HEK293T (cell line): ENCODE results near the gene PRICKLE4.

Experiments used
- FOXK2 ChIP-seq: fragments of 450-650 bp; IDR thresholded peaks from 2 replicates; pipeline ENCODE4 v1.6.1; 2016; ENCODE audit warnings: mild to moderate bottlenecking
- HDGF ChIP-seq: fragments of 450-650 bp; IDR thresholded peaks from 2 replicates; pipeline ENCODE4 v1.6.1; 2017; ENCODE audit warnings: antibody characterized with exemption, borderline replicate concordance
- LEF1 ChIP-seq: fragments of 450-650 bp; IDR thresholded peaks from 2 replicates; pipeline ENCODE4 v1.6.1; 2017; ENCODE audit warnings: mild to moderate bottlenecking, borderline replicate concordance
- PKNOX1 ChIP-seq: fragments of 450-650 bp; IDR thresholded peaks from 2 replicates; pipeline ENCODE4 v1.6.1; 2016
- SP1 ChIP-seq: fragments of 450-650 bp; IDR thresholded peaks from 2 replicates; pipeline ENCODE4 v1.6.1; 2017
- TARDBP ChIP-seq: fragments of 450-650 bp; IDR thresholded peaks from 2 replicates; pipeline ENCODE4 v1.6.1; 2016

- TF ChIP-seq LEF1 (no peak), SP1 (no peak), PKNOX1 (no peak), TARDBP (no peak), FOXK2 (no peak), HDGF (no peak)
Observed at GRCh38 chr6:41818271-41819054, 37.9 kb downstream of the PRICKLE4 start.
